Cardiac fibroblast (primary cell): ENCODE data around the gene CLCNKA.

ENCODE experiments used
- DNase-seq, 2 donors: peaks; one replicate each; pipeline versions ENCODE4 v3.0.0 to v3.0.0-alpha.2; 2010; ENCODE audit warnings: low read depth in 2 of 2
- H3K4me3 ChIP-seq, 2 donors: replicated peaks in 1 of 2; 1 replicate in 1 of 2; 2 replicates in 1 of 2; pipeline ENCODE4 v1.5.1; 2011; ENCODE audit warnings: low read depth in 2 of 2, low read length in 2 of 2, mild to moderate bottlenecking in 2 of 2, moderate library complexity in 1 of 2
- TF ChIP-seq, protein P1 (sequence below): IDR thresholded peaks from one replicate; pipeline ENCODE4 v1.5.1; 2011; ENCODE audit warnings: low read depth, mild to moderate bottlenecking, low read length, inconsistent platforms

The CLCNKA gene

GRCh38 chr1:16013908-16014258 is 8.0 kb upstream of the CLCNKA start:
- no peak for DNase-seq
- TF ChIP-seq, protein P1, sequence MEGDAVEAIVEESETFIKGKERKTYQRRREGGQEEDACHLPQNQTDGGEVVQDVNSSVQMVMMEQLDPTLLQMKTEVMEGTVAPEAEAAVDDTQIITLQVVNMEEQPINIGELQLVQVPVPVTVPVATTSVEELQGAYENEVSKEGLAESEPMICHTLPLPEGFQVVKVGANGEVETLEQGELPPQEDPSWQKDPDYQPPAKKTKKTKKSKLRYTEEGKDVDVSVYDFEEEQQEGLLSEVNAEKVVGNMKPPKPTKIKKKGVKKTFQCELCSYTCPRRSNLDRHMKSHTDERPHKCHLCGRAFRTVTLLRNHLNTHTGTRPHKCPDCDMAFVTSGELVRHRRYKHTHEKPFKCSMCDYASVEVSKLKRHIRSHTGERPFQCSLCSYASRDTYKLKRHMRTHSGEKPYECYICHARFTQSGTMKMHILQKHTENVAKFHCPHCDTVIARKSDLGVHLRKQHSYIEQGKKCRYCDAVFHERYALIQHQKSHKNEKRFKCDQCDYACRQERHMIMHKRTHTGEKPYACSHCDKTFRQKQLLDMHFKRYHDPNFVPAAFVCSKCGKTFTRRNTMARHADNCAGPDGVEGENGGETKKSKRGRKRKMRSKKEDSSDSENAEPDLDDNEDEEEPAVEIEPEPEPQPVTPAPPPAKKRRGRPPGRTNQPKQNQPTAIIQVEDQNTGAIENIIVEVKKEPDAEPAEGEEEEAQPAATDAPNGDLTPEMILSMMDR = no peak
- H3K4me3 ChIP-seq = no peak overlapping the region

GRCh38 chr1:16014509-16015482 is 7.0 kb upstream of the CLCNKA start:
- TF ChIP-seq, protein P1 = no peak
- no peak for DNase-seq
- H3K4me3 ChIP-seq = no peak overlapping the region

GRCh38 chr1:16015491-16015890 is 6.3 kb upstream of the CLCNKA start:
- no peak for DNase-seq
- no peak overlapping the region for H3K4me3 ChIP-seq
- TF ChIP-seq, protein P1 = no peak

DNA sequence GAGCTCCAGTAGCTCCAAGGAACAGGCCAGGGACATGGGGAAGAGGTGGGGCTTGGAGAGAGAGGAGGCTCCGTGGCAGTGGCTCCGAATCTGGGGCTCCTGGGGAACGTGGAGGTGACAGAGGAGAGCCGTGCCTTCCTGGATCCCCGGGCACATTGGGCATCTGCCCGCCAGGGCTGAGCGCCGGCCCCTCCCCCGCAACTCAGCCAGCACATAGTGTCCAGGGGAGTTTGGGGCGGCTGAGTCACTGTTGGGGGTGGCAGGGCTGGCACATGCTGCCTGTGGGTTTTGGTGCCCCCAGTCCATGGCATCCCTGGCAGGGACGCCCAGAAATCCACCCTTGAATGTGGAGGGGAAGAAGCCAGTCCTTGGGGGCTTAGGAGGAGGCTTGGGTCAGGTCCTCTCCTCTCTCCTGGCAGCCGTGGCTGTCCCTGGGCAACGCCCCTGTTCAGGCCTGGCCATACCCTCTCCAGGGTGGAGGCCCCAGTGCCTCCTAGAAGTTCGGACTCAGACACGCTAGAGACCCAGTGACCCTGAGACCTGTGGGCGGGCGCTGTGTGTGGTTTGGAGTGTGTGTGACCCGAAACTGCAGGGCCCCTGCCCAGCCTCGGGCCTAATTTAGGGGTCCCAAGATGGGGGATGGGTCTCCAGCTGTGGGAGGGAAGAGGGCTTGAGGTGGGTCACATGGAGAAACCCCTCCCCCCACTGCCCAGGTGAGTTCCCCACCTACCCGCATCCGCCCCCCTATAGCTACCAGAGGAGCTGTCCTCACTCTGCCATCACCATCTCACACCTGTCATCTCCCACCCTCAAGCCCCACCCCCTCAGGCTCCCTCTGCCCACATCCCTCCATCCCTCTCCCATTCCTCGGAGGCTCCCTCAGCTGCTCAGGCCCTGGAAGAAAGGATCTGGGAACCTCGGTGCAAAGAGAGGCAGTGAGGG is 5.6 kb upstream of the CLCNKA start:
- no peak overlapping the region for H3K4me3 ChIP-seq
- TF ChIP-seq, protein P1 = no peak
- DNase-seq = no peak

DNA sequence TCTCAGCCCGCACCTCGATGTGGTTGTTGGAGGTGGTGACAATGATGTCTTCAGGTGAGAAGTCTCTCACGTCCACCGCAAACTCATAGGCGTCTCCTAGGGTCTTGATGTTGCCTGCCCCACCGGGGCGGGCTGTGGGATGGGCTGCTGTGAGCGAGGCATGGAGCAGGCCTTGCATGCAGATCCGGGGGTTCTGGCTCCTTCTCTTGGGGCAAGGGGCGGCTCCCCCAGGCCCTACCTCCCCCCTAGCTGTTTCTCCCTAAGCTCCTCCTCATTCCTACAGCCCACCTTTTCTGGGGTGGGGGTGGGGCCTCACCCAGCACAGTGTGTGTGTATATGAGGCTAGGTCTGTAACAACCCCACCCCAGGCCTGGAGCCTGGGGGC is 4.8 kb upstream of the CLCNKA start:
- H3K4me3 ChIP-seq = no peak overlapping the region
- TF ChIP-seq, protein P1 = no peak

GRCh38 chr1:16017461-16018303 is 4.2 kb upstream of the CLCNKA start, which contains the start of gene HSPB7:
TSS of gene HSPB7 (minus strand) at chr1:16018043. CDS start at chr1:16017963, 80 bp downstream.
- DNase-seq = peak; percentile 63 to 94
- no peak within 1 kb of the TSS for H3K4me3 ChIP-seq
- TF ChIP-seq, protein P1 = no peak

More for the DNA sequence above, 4.8 kb upstream of the CLCNKA start:
- no peak for DNase-seq
